HCT116 (cell line): ENCODE data around the gene SPATA45.

Experiments used
- CTCF ChIP-seq, 3 experiments: fragments of 200-600 bp in 1 of 3; sonication (generic) in 1 of 3; IDR thresholded peaks in 2 of 3; conservative IDR thresholded peaks in 1 of 3; 2 replicates each; pipeline ENCODE4 v1.5.1; 2012 to 2017; ENCODE audit warnings: low read depth in 2 of 3, low read length in 2 of 3, antibody characterized with exemption in 1 of 3, borderline replicate concordance in 1 of 3, control low read depth in 1 of 3, mild to moderate bottlenecking in 1 of 3, mixed read lengths in 1 of 3, mixed run types in 1 of 3, moderate library complexity in 1 of 3; ENCODE audit not compliant: insufficient read depth in 1 of 3
- EGR1 ChIP-seq: IDR thresholded peaks from 2 replicates; pipeline ENCODE4 v1.6.1; 2012; ENCODE audit warnings: low read depth
- EZH2 ChIP-seq: fragments of 200-600 bp; sonication (generic); IDR thresholded peaks from 2 replicates; pipeline ENCODE4 v1.6.1; 2017; ENCODE audit warnings: antibody characterized with exemption, mixed run types
- JUND ChIP-seq: IDR thresholded peaks from 2 replicates; pipeline ENCODE4 v1.6.1; 2012
- MAX ChIP-seq: IDR thresholded peaks from 2 replicates; pipeline ENCODE4 v1.6.1; 2012
- POLR2A ChIP-seq: IDR thresholded peaks from 2 replicates; pipeline ENCODE4 v1.7.0; 2011; ENCODE audit warnings: borderline replicate concordance; ENCODE audit not compliant: insufficient read depth, insufficient read length; ENCODE audit errors: extremely low read depth
- RAD21 ChIP-seq: IDR thresholded peaks from 2 replicates; pipeline ENCODE4 v1.6.1; 2012; ENCODE audit warnings: low read depth, mild to moderate bottlenecking
- SP1 ChIP-seq: IDR thresholded peaks from 2 replicates; pipeline ENCODE4 v1.6.1; 2012; ENCODE audit warnings: low read depth
- TCF7L2 ChIP-seq: IDR thresholded peaks from 2 replicates; pipeline ENCODE4 v1.7.0; 2011; ENCODE audit warnings: borderline replicate concordance, inconsistent platforms; ENCODE audit not compliant: insufficient read depth, insufficient read length; ENCODE audit errors: extremely low read depth
- YY1 ChIP-seq: IDR thresholded peaks from 2 replicates; pipeline ENCODE4 v1.6.1; 2011; ENCODE audit warnings: low read length, low read depth, moderate library complexity, mild to moderate bottlenecking; ENCODE audit not compliant: insufficient replicate concordance; ENCODE audit errors: extremely low read depth
- ZBTB33 ChIP-seq: IDR thresholded peaks from 2 replicates; pipeline ENCODE4 v1.6.1; 2011; ENCODE audit warnings: mild to moderate bottlenecking, low read length, moderate library complexity; ENCODE audit not compliant: insufficient replicate concordance; ENCODE audit errors: extremely low read depth

- no peak for TF ChIP-seq YY1
- TF ChIP-seq CTCF (IDR thresholded peaks at IDR 0.05 in 2 of 3, conservative IDR thresholded peaks at IDR 0.05 in 1 of 3; ENCODE audit: borderline replicate concordance in 1 of 3, insufficient read depth in 1 of 3, low read depth in 2 of 3, low read length in 2 of 3), result no peak
- no peak for TF ChIP-seq JUND
- TF ChIP-seq TCF7L2, result no peak
- no peak for TF ChIP-seq POLR2A
- TF ChIP-seq SP1, result no peak
- TF ChIP-seq EGR1, result no peak
- no peak for TF ChIP-seq EZH2
- TF ChIP-seq MAX, result no peak
- TF ChIP-seq RAD21, result no peak
- TF ChIP-seq ZBTB33, result no peak
Observed at GRCh38 chr1:212864201-212864600, 16.8 kb upstream of the SPATA45 start.
